ENCODE results near the gene CDS1. TPM values are rescaled to one million over a fixed set of nuclear protein-coding genes. Genes with fewer than 3 reads are reported as not detected.

Gene CDS1
- polyA plus RNA-seq, 1 experiment = not detected

DNA sequence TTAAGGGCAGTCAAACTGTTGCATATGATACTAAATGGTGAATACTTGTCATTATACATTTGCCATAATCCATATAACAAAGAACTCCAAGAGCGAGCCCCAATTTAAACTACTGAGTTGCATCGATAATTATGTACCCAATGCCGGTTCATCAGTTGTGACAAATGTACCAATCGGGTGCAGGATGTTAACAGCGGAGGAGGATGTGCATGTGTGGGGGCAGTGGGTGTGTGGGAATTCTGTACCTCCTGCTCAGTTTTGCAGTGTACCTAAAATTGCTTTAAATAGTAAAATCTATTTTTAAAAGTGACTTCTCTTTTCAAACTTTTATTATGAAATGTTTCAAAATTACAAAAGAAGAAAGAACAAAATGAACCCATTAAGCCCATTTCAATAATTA is 20.8 kb upstream of the CDS1 start:
- Histone ChIP-seq H3K9me3 (ENCODE audit: control insufficient read depth, insufficient read depth, low read length) (no peaks in the 10 kb centered on the region), H3K27me3 (ENCODE audit: control insufficient read depth, insufficient read depth, low read length) (no peaks in the 10 kb centered on the region), H3K27ac (ENCODE audit: low read depth, low read length) (no peak overlapping the region), H3K4me3 (ENCODE audit: low read depth, low read length) (no peak overlapping the region)
- no peak for DNase-seq (ENCODE audit: low read depth, low spot score)
- no peak for TF ChIP-seq CTCF (IDR thresholded peaks at IDR 0.05; ENCODE audit: low read depth, low read length)
- CTCF ChIA-PET = no interaction called here
- POLR2A ChIA-PET = no interaction called here

DNA sequence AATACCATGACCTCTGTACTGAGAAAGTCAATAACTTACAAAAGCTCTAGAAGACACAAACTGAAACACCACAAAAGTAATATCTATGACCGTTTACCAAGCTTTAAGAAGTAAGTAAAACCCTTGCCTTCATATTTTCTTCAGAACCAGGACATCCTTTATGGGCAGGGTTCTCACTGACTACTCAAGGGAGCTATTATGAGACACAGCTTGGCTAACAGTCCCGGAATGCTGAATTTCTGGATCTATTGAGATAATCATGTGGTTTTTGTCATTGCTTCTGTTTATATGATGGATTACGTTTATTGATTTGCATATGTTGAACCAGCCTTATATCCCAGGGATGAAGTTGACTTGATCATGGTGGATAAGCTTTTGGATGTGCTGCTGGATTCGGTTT is 19.9 kb upstream of the CDS1 start:
- DNase-seq (ENCODE audit: low read depth, low spot score) = no peak
- H3K27me3 ChIP-seq (ENCODE audit: control insufficient read depth, insufficient read depth, low read length) = no peaks in the 10 kb centered on the region
- POLR2A ChIA-PET = no interaction called here

GRCh38 chr4:84565951-84566350 is 17.0 kb upstream of the CDS1 start:
- no peak overlapping the region for H3K4me3 ChIP-seq (ENCODE audit: low read depth, low read length)
- CTCF ChIA-PET = interaction anchor here (2.1 kb wide), 1 partner anchor 12 kb away, joined by 5 read pairs; no protein-coding TSS in a partner anchor
- no peak for TF ChIP-seq CTCF (IDR thresholded peaks at IDR 0.05; ENCODE audit: low read depth, low read length)

More for the DNA sequence above, 19.9 kb upstream of the CDS1 start:
- Histone ChIP-seq H3K9me3 (ENCODE audit: control insufficient read depth, insufficient read depth, low read length) (no peaks in the 10 kb centered on the region), H3K27ac (ENCODE audit: low read depth, low read length) (no peak overlapping the region), H3K4me3 (ENCODE audit: low read depth, low read length) (no peak overlapping the region)
- CTCF ChIA-PET = interaction anchor here (1.4 kb wide), 1 partner anchor 408 kb away, joined by 4 read pairs; no protein-coding TSS in a partner anchor
- TF ChIP-seq CTCF (IDR thresholded peaks at IDR 0.05; ENCODE audit: low read depth, low read length) = no peak

DNA sequence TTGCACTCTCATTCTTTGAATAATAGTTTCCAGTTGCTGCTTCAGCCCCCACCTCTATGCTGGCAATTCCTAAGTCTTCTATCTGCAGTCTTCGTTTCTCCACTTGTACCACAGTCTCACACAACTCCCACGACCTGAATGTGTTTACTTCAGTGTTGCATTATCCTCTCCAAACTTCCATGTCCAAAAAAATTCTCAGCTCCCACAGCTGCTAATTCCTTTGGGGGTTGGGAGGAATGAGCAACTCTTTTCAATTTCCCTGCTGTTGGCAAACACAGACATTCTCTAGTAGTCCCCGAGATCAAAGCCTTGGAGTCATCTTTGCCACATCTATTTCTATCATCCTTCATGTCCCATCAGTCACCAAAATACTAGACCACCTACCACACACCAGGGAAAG is 14.4 kb upstream of the CDS1 start:
- Histone ChIP-seq H3K27ac (ENCODE audit: low read depth, low read length) (no peak overlapping the region), H3K27me3 (ENCODE audit: control insufficient read depth, insufficient read depth, low read length) (peaks cover 2% of the 10 kb centered on the region), H3K9me3 (ENCODE audit: control insufficient read depth, insufficient read depth, low read length) (no peaks in the 10 kb centered on the region), H3K4me3 (ENCODE audit: low read depth, low read length) (no peak overlapping the region)
- no peak for TF ChIP-seq CTCF (IDR thresholded peaks at IDR 0.05; ENCODE audit: low read depth, low read length)
- CTCF ChIA-PET = no interaction called here
- POLR2A ChIA-PET = no interaction called here
- no peak for DNase-seq (ENCODE audit: low read depth, low spot score)

More at GRCh38 chr4:84565951-84566350, 17.0 kb upstream of the CDS1 start:
- Histone ChIP-seq H3K27ac (ENCODE audit: low read depth, low read length) (no peak overlapping the region), H3K27me3 (ENCODE audit: control insufficient read depth, insufficient read depth, low read length) (no peaks in the 10 kb centered on the region), H3K9me3 (ENCODE audit: control insufficient read depth, insufficient read depth, low read length) (no peaks in the 10 kb centered on the region)
- POLR2A ChIA-PET = no interaction called here
- no peak for DNase-seq (ENCODE audit: low read depth, low spot score)

DNA sequence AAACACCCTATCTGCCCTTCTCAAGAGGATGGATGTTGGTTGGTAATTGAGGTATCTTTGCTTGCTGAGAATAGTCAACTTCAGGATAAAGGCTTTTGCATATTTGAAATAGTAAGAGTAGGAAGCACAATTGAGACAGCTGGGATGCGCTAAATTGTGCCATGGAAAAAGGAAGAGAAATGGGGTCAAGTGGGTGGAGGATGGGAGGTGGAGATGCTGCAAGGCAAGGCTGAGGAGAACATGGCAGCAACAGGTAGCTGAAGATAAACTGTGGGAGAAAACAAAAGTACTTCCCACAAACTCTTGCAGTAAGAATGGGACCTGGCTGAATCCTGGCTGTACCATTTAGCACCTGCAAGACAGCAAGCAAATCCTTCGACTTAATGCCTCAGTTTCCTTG is 13.9 kb upstream of the CDS1 start:
- ChIA-PET CTCF (interaction anchor here (0.7 to 1.2 kb wide), 2 partner anchors 40 to 65 kb away, joined by 3 to 7 read pairs; no protein-coding TSS in a partner anchor), POLR2A (no interaction called here)
- no peak for DNase-seq (ENCODE audit: low read depth, low spot score)
- no peak for TF ChIP-seq CTCF (IDR thresholded peaks at IDR 0.05; ENCODE audit: low read depth, low read length)
- no peak overlapping the region for H3K4me3 ChIP-seq (ENCODE audit: low read depth, low read length)
- no peak overlapping the region for H3K27ac ChIP-seq (ENCODE audit: low read depth, low read length)
- H3K9me3 ChIP-seq (ENCODE audit: control insufficient read depth, insufficient read depth, low read length) = no peaks in the 10 kb centered on the region
- H3K27me3 ChIP-seq (ENCODE audit: control insufficient read depth, insufficient read depth, low read length) = peaks cover 2% of the 10 kb centered on the region
